Keratinocyte (primary cell): Measurements from ENCODE around the gene ABL2. TPM values are rescaled to one million over a fixed set of nuclear protein-coding genes. Genes with fewer than 3 reads are reported as not detected.
"Not testable (repeated sequence)": the region's sequence is repeated elsewhere in the genome, so short reads cannot be mapped to it uniquely, and the experiment has no call there.

Experiments used
- DNase-seq: peaks from one replicate; pipeline ENCODE4 v3.0.0-alpha.2; 2011; ENCODE audit warnings: low read depth, missing footprints, low spot score
- FAIRE-seq: peaks from 2 replicates; lab custom pipeline; 2011; peaks lifted over from hg19 to GRCh38; lab: Jason Lieb, UNC
- H2AFZ ChIP-seq: 2 replicates; pipeline ENCODE4 v1.6.0; 2012; ENCODE audit warnings: low read length, control low read depth, inconsistent platforms; ENCODE audit not compliant: control insufficient read depth
- H3K27ac ChIP-seq: 2 replicates; pipeline ENCODE4 v1.5.1; 2011; ENCODE audit warnings: low read length; ENCODE audit not compliant: control insufficient read depth, insufficient read depth
- H3K27me3 ChIP-seq: 3 replicates; pipeline ENCODE4 v1.6.0; 2011; ENCODE audit warnings: low read length; ENCODE audit not compliant: control insufficient read depth, insufficient read depth; ENCODE audit errors: extremely low read depth
- H3K36me3 ChIP-seq, 2 experiments: 2 replicates in 1 of 2; 3 replicates in 1 of 2; pipeline ENCODE4 v1.5.1; 2011; ENCODE audit warnings: low read length in 2 of 2, mild to moderate bottlenecking in 1 of 2; ENCODE audit not compliant: control insufficient read depth in 2 of 2, insufficient read depth in 2 of 2; ENCODE audit errors: extremely low read depth in 1 of 2
- H3K4me1 ChIP-seq: 3 replicates; pipeline ENCODE4 v1.5.1; 2011; ENCODE audit warnings: low read length; ENCODE audit not compliant: control insufficient read depth, insufficient read depth; ENCODE audit errors: extremely low read depth
- H3K4me2 ChIP-seq: 3 replicates; pipeline ENCODE4 v1.6.0; 2011; ENCODE audit warnings: low read depth, low read length; ENCODE audit not compliant: control insufficient read depth, insufficient read depth; ENCODE audit errors: extremely low read depth
- H3K4me3 ChIP-seq, 3 experiments: fragments of 200-600 bp in 1 of 3; sonication (generic) in 1 of 3; 2 replicates in 2 of 3; 3 replicates in 1 of 3; pipeline ENCODE4 v1.5.1; 2011 to 2016; ENCODE audit warnings: low read length in 3 of 3, mild to moderate bottlenecking in 3 of 3, control low read depth in 2 of 3, inconsistent platforms in 1 of 3, low read depth in 1 of 3, mixed read lengths in 1 of 3, mixed run types in 1 of 3, moderate library complexity in 1 of 3; ENCODE audit not compliant: control insufficient read depth in 2 of 3, insufficient read depth in 2 of 3; ENCODE audit errors: extremely low read depth in 1 of 3
- H3K79me2 ChIP-seq: 2 replicates; pipeline ENCODE4 v1.6.0; 2012; ENCODE audit warnings: low read length; ENCODE audit not compliant: control insufficient read depth, insufficient read depth
- H3K9ac ChIP-seq: 3 replicates; pipeline ENCODE4 v1.6.0; 2011; ENCODE audit warnings: low read length; ENCODE audit not compliant: control insufficient read depth, insufficient read depth; ENCODE audit errors: extremely low read depth
- H3K9me1 ChIP-seq: 3 replicates; pipeline ENCODE4 v1.6.0; 2011; ENCODE audit warnings: low read length; ENCODE audit not compliant: control insufficient read depth, insufficient read depth; ENCODE audit errors: extremely low read depth
- H3K9me3 ChIP-seq: 2 replicates; pipeline ENCODE4 v1.5.1; 2012; ENCODE audit warnings: low read depth, low read length; ENCODE audit not compliant: control insufficient read depth
- H4K20me1 ChIP-seq: 3 replicates; pipeline ENCODE4 v1.6.0; 2011; ENCODE audit warnings: low read length; ENCODE audit not compliant: control insufficient read depth, insufficient read depth; ENCODE audit errors: extremely low read depth
- CTCF ChIP-seq, 3 experiments: IDR thresholded peaks in 1 of 3; conservative IDR thresholded peaks in 1 of 3; optimal IDR thresholded peaks in 1 of 3; 2 replicates in 2 of 3; 3 replicates in 1 of 3; pipeline versions ENCODE3 to v1.5.1; 2011; ENCODE audit warnings: low read length in 3 of 3, mild to moderate bottlenecking in 3 of 3, moderate library complexity in 2 of 3, control low read depth in 1 of 3, inconsistent platforms in 1 of 3; ENCODE audit not compliant: insufficient read depth in 2 of 3; ENCODE audit errors: extremely low read depth in 1 of 3
- EZH2 ChIP-seq: IDR thresholded peaks from one replicate; pipeline ENCODE4 v1.6.1; 2012; ENCODE audit warnings: inconsistent platforms, mild to moderate bottlenecking, low read length, moderate library complexity
- dilution Hi-C: fragments of 300-500 bp; cut with MboI; formaldehyde crosslinking; loops from one replicate; pipeline ENCODE4 v1.7.0; 2020; ENCODE audit warnings: low sequenced_read_pairs; ENCODE audit not compliant: extremely low pct_ligation_motif_present
- polyA plus RNA-seq, 5 experiments: library from polyadenylated mRNA; depleted of rRNA in 3 of 5; stranded (reverse) in 3 of 5; stranded (forward) in 1 of 5; unstranded in 1 of 5; fragments of >200 nt; gene quantifications; 1 replicate in 1 of 5; 2 replicates in 3 of 5; 3 replicates in 1 of 5; pipeline versions ENCODE4 v1.2.1 to v1.2.3, GENCODE V29; 2011 to 2012; ENCODE audit warnings: missing spikeins in 2 of 5, low read depth in 1 of 5, low replicate concordance in 1 of 5

The ABL2 gene
- polyA plus RNA-seq, 1 donor (not counting 4 experiments of a cell fraction or from before 2014, with no cell fraction given): 37.6 TPM

DNA sequence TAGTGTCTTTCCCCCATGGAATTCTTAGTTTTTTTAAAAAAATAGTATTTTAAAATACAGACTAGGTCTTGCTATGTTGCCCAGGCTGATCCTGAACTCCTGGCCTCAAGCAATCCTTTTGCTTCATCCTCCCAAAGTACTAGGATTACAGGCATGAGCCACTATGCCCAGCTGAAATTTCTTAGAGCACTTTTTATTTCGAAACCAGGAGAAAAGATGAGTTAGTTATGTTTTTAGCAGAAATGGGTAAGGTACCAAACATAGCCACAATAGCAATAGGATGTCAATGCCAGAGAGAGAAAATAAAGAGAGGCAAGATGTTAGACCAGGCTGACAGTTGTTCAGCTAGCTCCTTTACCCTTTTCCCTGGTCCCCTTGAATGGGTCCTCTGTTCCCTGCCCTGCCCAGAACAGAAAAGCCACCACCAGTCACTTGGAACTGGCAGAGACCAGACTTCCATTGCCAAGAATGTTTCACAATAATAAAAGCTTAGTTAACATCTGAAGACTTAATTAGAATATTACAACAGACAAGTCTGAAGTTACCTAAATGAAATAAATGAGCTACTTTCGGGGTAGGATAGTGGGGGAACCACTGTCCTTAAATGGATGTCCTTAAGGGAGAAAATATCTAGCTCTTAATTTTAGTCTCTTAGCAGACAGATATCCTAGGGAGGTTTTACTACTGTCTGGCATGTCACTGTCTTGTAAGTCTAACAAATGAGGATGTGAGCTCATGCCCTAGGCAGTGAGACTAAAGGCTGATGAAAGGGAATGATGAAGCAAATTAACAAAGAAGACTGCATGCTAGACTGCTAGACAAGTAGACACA is 54.3 kb downstream of the ABL2 start:
- no peak for FAIRE-seq
- no peak for DNase-seq
- H3K36me3 ChIP-seq: no peaks in the 10 kb centered on the region
- H3K4me3 ChIP-seq: no peak overlapping the region
- H3K9me3 ChIP-seq: no peaks in the 10 kb centered on the region
- H3K4me2 ChIP-seq: peak overlapping the region; percentile 1
- peaks cover 30% of the 10 kb centered on the region for H3K79me2 ChIP-seq
- no peaks in the 10 kb centered on the region for H3K9me1 ChIP-seq
- TF ChIP-seq CTCF (optimal IDR thresholded peaks at IDR 0.05 in 1 of 3, IDR thresholded peaks at IDR 0.05 in 1 of 3, conservative IDR thresholded peaks at IDR 0.05 in 1 of 3; ENCODE audit: extremely low read depth in 1 of 3, insufficient read depth in 2 of 3, low read length in 3 of 3): no peak
- TF ChIP-seq EZH2: no peak
- no peak overlapping the region for H2AFZ ChIP-seq
- H3K9ac ChIP-seq: no peak overlapping the region
- H3K4me1 ChIP-seq: peaks cover 17% of the 10 kb centered on the region
- dilution Hi-C loops: no loop called here
- H4K20me1 ChIP-seq: no peaks in the 10 kb centered on the region
- no peaks in the 10 kb centered on the region for H3K27me3 ChIP-seq
- peak overlapping the region; percentile 29 for H3K27ac ChIP-seq

DNA sequence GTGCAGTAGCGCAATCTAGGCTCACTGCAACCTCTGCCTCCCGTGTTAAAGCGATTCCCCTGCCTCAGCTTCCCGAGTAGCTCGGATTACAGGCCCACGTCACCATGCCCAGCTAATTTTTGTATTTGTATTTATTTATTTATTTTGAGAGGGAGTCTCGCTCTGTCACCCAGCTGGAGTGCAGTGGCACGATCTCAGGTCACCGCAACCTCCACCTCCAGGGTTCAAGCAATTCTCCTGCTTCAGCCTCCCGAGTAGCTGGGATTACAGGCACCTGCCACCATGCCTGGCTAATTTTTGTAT is 59.1 kb downstream of the ABL2 start:
- H3K4me3 ChIP-seq, H3K27me3 ChIP-seq, DNase-seq, H3K4me2 ChIP-seq, H3K27ac ChIP-seq, H2AFZ ChIP-seq, H3K9ac ChIP-seq, H4K20me1 ChIP-seq, H3K36me3 ChIP-seq, FAIRE-seq, H3K9me3 ChIP-seq, dilution Hi-C loops, H3K9me1 ChIP-seq: not testable (repeated sequence)
- peaks cover 35% of the 10 kb centered on the region for H3K79me2 ChIP-seq
- H3K4me1 ChIP-seq: peaks cover 15% of the 10 kb centered on the region
